GOT3 (cell line): ENCODE data around the gene GIGYF1.
"Not testable (repeated sequence)": the region's sequence is repeated elsewhere in the genome, so short reads cannot be mapped to it uniquely, and the experiment has no call there.

Experiments
- DNase-seq: peaks from one replicate; lab custom pipeline; 2025; ENCODE audit warnings: mixed read lengths; lab: John Stamatoyannopoulos, UW

Gene GIGYF1

DNA sequence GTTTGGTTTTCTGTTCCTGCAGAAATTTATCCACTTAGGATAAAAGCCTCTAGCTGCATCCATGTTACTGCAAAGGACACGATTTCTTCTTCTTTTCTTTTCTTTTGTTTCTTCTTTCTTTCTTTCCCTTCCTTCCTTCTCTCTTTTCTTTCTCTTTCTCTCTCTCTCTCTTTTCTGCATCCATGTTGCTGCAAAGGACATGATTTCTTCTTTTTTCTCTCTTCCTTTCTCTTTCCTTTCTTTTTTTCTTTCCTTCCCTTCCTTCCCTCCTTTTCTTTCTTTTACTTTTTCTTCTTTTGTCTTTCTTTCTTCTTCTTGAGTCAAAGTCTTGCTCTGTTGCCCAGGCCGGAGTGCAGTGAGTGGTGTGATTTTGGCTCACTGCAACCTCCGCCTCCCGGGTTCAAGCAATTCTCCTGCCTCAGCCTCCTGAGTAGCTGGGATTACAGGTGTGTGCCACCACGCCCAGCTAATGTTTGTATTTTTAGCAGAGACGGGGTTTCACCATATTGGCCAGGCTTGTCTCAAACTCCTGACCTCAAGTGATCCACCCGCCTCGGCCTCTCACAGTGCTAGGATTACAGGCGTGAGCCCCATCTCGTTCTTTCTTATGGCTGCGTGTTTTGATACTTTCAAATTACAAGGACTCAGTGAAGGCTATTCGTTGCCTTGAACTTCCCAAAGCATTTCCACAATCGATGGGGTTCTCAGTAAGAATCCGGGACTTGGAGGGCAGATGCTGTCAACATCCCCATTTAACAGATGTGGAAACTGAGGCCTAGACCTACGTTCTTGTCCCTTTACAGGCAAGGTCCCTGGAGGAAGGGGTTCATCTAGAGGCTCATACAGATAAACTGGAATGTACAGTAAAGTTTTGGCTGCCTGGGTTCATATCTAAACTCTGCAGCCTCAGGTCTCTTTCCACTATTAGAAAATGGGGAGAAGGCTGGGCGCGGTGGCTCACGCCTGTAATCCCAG, 22.4 kb downstream of the GIGYF1 start:
- no peak for DNase-seq

DNA sequence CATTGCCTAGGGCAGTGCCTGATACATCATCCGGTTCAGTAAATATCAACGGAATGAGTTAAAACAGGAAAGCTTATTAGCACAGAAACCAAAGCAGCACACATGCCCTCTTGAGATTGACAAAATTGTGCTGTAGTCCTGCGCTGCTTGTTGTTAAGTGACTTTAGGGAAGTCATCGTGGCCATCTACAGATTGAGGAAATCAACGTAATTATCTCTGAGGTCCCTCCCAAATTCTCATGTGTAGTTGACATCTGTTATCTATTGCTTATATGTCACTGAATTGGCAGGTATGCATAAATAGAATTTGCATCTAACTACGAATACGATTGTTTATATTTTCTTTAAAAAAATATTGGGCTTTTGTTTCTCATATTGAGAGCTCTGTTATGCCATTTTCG, 24.0 kb downstream of the GIGYF1 start:
- DNase-seq = no peak

DNA sequence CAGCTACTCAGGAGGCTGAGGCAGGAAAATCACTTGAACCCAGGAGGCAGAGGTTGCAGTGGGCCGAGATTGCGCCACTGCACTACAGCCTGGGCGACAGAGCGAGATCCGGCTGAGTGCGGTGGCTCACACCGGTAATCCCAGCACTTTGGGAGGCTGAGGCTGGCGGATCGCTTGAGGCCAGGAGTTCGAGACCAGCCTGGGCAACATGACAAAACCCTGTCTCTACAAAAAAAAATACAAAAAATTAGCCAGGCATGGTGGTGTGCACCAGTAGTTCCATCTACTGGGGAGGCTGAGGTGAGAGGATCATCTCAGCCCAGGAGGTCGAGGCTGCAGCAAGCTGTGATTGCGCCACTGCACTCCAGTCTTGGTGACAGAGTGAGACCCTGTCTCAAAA, 24.9 kb downstream of the GIGYF1 start:
- DNase-seq = not testable (repeated sequence)

DNA sequence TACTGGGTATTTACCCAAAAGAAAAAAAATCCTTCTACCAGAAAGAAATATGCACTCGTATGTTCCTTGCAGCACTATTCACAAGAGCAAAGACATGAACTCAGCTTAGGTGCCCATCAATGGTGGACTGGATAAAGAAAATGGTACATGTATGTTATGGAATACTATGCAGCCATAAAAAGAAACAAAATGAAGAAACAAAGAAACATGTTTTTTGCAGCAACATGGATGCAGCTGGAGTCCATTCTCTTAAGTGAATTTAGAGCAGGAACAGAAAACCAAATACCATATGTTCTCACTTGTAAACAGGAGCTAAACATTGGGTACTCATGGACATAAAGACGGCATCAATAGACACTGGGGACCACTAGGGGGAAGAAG, 26.0 kb downstream of the GIGYF1 start:
- DNase-seq = no peak

DNA sequence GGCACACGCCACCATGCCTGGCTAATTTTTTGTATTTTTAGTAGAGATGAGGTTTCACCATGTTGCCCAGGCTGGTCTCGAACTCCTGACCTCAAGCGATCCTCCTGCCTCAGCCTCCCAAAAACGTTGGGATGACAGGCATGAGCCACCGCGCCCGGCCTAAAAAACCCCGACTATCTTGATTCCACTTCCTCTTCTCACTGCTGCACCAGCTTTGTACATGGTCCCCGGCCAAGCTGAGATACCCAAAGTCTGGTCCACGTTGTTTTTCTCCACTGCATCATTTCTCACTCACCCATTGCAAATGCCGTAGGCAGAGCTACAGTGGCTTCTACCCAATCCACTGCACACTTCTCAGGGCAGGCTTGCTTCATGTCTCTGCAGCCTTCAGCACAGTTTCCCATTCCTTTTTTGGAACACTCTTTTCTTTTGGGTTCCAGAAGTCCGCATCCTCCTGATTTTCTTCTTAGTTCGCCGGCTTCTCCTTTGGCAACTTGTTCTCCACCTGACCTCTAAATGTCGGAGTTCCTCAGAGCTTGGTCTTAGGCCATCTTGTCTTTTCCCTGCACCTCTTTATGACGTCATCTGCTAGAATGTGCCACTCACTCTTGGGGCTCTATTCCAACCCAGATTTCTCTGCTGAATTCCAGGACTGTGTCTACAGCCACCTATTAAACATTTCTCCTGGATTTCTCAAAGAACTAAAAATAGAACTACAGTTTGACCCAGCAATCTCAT, 26.6 kb downstream of the GIGYF1 start:
- DNase-seq = no peak

DNA sequence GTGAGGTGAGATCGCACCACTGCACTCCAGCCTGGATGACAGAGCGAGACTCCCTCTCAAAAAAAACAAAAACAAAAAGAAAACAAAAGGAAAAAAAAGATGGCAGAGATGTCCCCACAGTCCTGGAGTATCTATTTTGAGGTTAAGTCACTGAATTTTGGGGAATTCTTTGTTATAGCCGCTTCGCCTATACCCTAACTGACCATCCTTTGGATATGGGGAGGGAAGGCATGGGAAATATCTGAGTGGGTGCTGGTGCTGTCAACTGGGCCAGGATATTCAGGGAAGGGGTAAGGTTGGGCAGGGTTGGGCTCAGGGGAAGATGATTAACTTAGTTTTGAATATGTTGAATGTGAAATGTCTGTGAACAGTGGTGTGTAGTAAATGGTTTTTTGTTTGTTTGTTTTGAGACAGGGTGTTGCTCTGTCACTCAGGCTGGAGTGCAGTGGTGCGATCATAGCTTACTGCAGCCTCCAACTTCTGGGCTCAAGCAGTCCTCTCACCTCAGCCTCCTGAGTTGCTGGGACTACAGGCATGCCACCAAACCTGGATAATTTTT, 28.8 kb downstream of the GIGYF1 start:
- DNase-seq = no peak

DNA sequence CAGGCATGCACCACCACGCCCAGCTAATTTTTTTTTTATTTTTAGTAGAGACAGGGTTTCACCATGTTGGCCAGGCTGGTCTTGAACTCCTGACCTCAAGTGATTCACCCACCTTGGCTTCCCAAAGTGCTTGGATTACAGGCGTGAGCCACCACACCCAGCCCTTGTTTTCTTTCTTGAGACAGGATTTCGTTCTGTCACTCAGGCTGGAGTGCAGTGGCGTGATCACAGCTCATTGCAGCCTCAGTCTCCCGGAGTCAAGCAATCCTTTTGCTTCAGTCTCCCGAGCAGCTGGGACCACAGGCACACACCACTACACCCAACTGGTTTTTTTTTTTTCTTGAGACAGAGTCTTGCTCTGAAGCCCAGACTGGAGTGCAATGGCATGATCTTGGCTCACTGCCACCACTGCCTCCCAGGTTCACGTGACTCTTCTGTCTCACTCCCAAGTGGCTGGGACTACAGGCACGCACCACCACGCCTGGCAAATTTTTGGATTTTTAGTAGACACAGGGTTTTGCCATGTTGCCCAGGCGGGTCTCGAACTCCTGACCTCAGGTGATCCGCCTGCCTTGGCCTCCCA, 31.8 kb downstream of the GIGYF1 start:
- DNase-seq = not testable (repeated sequence)

DNA sequence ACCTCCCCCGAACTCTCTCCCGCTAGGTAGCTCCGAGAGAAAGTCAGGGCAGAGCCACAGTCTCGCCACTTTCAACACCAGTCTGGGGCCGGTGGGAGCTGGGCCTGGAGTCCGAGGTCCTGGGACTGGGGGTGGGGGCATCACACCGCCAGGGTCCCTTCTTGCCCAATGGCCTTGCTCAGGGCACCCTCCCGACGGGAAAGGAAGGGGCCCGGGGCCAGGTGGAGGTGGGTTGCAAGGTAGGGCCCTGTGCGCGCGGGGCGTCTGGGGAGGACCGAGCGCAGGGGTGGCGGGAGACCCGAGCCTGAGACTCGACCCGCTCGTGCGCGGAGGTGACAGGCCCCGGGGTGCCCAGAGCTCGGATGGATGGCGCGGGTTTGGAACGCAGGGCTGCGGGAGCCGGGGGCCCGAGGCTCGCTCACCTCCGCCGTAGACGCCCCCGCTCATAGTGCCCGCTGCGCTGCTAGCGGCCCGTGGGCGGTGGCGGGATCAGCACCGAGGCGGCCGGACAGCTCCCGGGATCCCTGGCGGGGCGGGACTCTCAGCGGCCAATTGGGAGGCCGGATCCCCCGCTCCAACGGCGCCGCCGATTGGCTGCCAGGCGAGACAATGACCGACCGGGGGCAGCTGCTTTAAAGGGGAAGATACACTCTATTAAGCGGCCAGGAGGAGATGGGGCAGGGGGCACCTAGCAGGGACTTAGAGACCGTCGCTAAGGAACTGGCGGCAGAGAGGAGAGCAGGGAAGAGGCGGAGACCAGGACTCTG, 38.0 kb downstream of the GIGYF1 start, which contains the start of gene ACTL6B:
Gene ACTL6B, minus strand, starts transcription at position 541 of the 767 bp plus-strand sequence. Its CDS starts 94 bp downstream, at position 447.
- DNase-seq = peak; percentile 33

DNA sequence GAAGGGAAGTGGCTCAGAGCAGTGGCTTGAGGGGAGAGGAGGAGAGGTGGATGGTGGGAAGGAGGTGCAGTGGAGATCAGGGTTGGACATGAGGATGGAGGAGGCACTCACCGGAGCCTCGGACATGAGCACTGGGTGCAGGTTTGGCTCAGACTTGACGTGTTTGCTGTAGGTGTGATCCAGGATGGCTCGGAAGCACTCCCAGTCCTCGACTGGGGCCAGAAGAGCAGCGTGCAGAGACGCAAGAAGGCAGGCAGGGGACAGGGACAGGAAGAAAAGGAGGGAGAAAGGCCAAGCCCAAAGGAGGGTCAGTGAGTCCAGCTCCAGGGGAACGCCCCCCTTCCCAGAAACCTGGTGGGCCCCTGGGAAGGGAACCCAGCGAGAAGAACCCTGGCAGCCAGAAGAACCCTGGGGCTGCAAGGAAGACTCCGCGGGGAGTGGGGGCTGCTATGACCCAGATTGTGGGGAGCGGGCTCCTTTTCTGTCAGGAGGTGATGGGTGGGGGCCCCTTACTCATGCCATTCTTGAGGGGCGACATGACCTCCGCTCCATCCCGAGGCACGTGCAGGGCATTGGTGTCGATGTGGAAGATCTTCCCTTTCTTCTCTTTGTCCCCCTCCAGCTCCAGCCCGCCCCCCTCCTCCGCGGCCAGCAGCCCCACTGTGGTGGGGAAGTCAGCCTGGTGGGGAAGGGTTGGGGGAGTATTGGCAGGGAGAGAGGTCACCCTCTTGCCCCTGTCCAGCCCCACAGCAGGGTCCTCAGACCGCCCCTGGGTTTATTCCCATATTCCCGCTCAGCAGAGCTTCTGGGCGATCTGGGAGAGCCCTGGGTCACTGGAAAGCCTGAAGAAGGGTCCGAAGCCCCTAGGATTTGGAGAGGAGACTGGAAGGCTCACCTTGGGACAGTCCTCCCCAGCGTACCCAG, 38.9 kb downstream of the GIGYF1 start:
- DNase-seq = no peak

DNA sequence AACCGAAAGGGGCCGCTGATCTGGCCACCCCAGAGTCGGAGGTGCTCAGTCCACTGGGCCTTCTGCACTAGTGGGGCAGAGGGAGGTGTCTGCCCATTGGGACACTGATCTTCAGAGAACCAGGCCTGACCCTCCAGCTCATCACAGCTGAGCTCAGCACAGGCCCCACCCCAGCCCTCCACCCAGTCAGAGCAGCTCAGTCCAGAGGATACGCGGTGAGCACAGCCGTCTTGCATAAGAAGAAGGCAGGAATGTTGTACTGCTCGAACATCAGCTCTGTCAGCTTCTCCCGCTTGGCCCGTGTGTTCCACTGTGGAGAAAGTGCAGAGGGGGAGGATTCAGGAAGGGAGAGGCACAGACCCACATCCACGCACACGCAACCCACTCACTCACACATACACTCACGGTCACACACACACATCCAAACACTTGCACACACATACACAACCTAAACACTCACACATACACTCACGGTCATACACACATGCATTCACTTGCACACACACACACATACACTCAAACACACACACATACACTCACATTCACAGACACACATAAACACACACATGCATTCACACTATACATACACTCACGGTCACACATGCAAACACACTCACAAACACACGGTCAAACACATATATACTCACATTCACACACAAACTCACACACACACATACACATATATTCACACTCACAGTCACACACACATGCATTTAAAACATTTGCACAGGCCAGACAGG, 44.1 kb downstream of the GIGYF1 start:
- no peak for DNase-seq

DNA sequence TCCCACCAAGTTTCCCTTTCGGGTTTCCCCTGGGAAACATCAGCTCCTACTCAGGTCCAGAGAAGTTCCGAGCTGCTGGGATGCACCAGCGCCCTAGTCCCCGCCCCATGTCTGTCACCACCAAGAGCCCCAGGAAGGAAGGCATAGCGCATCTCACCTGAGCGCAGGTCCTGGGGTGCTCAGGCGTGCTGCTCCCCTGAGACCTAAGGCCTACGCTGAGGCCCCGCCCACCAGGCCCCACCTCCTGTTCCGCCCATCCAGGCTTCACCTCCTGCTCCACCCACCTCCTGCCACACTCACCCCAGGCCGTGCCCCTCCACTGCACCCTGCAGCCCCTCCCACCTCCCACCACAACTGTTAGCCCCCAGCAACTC, 51.5 kb downstream of the GIGYF1 start:
- no peak for DNase-seq

DNA sequence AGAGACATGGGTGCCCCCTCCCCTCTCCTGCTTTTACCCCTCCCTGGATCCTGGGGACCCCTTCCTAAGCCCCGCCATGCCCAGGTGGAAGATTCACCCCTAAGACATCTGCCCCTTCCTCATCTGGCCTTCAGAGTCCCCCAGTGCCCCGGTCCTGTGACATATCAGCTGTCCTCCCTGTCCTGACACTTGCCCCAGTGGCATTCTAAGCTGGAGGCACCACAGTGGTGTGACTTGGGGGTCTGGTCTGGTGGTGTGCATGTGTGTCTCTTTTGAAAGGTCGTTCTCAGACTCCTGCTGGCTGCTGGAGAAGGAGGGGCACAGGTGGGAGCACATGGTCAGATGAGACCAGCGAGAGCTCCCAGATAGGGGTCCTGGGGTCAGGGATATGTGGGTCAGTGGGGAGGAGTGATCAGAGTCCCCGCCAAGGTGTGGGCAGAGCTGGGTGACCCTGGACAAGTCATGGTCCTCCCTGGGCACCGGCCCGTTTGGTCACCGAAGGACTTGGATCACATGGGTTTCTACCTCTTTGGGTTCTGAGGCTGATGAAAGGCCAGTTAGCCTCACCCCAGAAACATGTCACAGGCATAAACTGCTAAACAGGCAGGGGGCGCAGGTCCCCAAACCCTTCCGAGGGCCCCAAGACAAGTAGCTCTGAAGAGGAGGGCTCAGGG, 52.1 kb downstream of the GIGYF1 start:
- no peak for DNase-seq

DNA sequence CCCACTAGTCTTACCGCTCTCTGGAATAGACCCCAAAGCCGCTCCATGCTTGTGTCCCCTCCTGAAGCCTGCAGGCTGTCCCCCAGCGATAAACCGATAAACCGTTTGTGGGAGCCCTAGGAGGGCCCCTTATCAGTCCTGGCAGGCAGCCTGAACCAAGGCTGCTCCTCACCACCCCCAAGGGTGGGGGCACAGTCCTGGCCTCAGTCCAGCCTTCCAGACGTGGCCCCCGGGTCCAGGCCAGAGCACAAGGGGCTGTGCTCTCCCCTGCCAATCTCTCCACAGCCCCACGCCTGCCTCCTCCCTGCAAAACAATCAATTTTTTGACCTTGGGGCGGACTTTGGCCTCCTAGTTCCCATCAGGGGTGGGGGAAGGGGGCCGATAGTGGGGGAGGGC, 52.6 kb downstream of the GIGYF1 start, which contains the start of gene TFR2:
Gene TFR2, minus strand, starts transcription at position 90 of the 397 bp plus-strand sequence. Its CDS starts 43 bp downstream, at position 47.
- no peak for DNase-seq

DNA sequence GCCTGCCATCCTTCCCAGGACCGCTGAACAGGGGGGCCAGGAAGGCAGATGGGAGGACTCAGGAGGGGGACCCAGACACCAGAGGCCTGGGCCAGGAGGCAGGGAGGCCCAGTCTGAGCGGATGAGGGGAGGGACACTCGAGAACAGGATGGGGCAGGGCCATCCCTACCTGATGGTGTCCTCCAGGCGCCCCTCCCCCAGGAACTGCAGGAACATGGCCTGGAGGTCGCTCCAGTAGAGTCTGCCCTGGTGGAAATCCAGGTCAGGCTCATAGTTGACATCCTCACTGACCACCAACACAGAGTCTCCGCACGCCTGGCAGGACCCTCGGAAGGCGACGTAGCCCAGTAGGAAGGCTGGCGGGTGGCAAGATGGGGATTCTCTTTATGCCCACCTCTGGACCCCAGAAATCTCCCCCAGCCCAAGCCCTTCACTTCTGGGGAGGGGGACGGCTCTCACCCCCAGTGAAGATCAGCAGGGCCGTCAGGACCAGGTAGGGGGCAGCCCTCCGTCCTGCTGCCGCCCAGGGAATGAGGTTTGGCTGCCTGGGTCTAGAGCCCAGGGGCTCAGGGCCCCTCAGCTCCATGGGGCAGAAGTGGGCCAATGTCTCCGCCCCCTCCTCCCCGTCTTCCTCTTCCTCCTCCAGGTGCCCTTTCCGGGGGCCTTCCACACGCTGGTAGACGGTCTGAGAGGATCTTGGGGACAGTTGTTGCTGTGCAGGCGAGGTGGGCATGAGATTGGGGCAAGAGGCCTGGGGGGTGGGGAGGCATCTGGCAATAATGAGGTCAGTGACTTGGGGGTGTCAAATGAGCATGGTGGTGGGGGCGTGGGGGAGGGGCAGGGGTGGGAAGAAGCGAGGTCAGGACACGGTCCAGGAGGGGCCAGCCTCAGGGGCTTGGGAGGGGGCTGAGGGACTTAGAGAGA, 53.3 kb downstream of the GIGYF1 start:
- DNase-seq = no peak

DNA sequence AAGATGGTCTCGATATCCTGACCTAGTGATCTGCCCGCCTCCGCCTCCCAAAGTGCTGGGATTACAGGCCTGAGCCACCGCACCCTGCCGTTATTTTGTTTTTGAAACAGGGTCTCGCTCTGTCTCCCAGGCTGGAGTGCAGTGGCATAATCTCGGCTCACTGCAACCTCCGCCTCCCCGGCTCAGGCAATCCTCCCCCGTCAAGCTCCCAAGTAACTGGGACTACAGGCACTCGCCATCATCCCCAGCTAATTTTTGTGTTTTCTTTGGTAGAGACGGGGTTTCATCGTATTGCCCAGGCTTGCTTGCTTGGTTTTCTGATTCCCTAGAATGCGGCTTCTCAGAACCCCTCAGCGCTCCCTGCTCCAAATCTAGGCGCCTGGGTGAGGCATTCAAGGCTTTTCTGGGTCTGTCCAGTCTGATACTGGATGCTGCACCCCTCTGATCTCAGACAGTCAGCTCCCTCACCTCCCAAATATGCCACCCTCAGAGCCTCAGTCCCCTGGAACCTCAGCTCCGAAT, 54.0 kb downstream of the GIGYF1 start:
- DNase-seq = no peak

DNA sequence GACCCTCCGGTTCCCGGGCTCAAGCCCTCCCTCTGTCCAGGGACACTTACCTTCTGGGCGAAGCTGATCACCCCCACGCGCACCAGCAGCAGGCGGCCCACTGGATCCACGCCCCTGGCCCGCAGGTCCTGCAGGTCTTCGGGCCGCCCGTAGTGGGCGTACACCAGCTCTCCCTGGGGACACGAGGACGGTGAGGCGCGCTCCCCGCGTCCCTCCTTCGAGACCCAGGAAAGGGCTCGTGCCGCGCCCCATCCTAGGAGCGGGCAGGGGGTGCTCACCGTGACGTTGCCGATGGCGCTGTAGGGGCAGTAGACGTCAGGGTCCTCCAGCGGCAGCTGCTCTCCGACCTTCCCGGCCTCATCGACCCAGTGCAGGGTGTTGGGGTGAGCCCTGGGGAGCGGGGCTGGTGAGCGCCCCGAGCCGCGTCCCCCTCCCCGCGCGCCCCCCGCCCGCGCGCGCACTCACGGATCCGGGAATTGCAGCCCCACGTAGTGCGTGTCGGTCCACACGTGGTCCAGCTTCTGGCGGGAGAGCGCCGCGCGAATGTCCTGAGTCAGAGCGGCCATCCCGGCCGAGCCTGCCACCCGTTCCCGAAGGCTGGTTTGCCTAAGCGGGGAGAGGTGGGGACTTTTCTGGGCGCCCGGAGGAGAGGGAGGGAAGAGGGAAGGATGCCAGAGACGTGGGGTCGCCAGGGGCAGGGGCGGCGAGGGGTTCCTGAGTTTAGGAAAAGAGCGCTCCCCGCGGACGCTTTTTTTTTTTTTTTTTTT, 60.9 kb downstream of the GIGYF1 start:
- no peak for DNase-seq

DNA sequence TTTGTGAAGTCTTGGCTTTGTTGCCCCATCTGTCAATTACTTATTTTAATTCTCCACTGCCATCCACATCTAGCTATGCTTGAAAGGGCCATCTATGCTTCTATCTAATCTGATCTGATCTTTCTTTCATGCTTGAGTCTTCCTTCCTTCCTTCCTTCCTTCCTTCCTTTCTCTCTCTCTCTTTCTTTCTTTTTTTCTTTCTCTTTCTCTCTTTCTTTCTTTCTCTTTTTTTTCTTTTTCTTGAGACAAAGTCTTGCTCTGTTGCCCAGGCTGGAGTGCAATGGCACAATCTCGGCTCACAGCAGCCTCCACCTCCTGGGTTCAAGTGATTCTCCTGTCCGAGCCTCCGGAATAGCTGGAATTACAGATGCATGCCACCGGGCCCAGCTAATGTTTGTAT, 64.0 kb downstream of the GIGYF1 start:
- DNase-seq = no peak
